K562 (cell line): Measurements from ENCODE around the gene TBX1. TPM values are rescaled to one million over a fixed set of nuclear protein-coding genes. Genes with fewer than 3 reads are reported as not detected.

Experiments used
- CTCF ChIP-seq, 3 experiments: IDR thresholded peaks in 2 of 3; conservative IDR thresholded peaks in 1 of 3; 2 replicates each; pipeline ENCODE4 v1.5.1; 2011 to 2012; ENCODE audit warnings: low read length in 3 of 3, mild to moderate bottlenecking in 3 of 3, control low read depth in 2 of 3, improper control_type of control experiment in 1 of 3, inconsistent platforms in 1 of 3, low read depth in 1 of 3, mixed read lengths in 1 of 3, moderate library complexity in 1 of 3; ENCODE audit not compliant: insufficient read depth in 2 of 3
- CTCFL ChIP-seq: IDR thresholded peaks from 2 replicates; pipeline ENCODE4 v1.6.1; 2011; ENCODE audit warnings: borderline replicate concordance, low read depth, mild to moderate bottlenecking, moderate library complexity, low read length; ENCODE audit not compliant: insufficient read depth, poor library complexity, severe bottlenecking
- HNRNPL ChIP-seq: fragments of 200-400 bp; formaldehyde crosslinking; IDR thresholded peaks from 2 replicates; pipeline ENCODE4 v1.6.1; 2017; ENCODE audit warnings: low read depth, mild to moderate bottlenecking, low read length
- JUND ChIP-seq, 2 experiments: IDR thresholded peaks; 2 replicates in 1 of 2; 3 replicates in 1 of 2; pipeline ENCODE4 v1.6.1; 2011; ENCODE audit warnings: borderline replicate concordance in 2 of 2, low read depth in 2 of 2, low read length in 2 of 2, improper control_type of control experiment in 1 of 2, missing biosample characterization in 1 of 2, missing genetic modification characterization in 1 of 2, missing genetic modification reagents in 1 of 2
- MTA1 ChIP-seq: fragments of 450-650 bp; IDR thresholded peaks from 2 replicates; pipeline ENCODE4 v1.6.1; 2017; ENCODE audit warnings: borderline replicate concordance
- NONO ChIP-seq, 2 experiments: fragments of 200-400 bp in 1 of 2; fragments of 450-650 bp in 1 of 2; formaldehyde crosslinking in 1 of 2; IDR thresholded peaks; 2 replicates each; pipeline ENCODE4 v1.6.1; 2017; ENCODE audit warnings: low read depth in 2 of 2, mild to moderate bottlenecking in 2 of 2, moderate library complexity in 2 of 2, low read length in 1 of 2
- PHB2 ChIP-seq: fragments of 450-650 bp; IDR thresholded peaks from 2 replicates; pipeline ENCODE4 v1.6.1; 2017; ENCODE audit warnings: low read depth
- POLR3A ChIP-seq: IDR thresholded peaks from 2 replicates; pipeline ENCODE4 v1.6.1; 2011; ENCODE audit warnings: borderline replicate concordance, mild to moderate bottlenecking, moderate library complexity; ENCODE audit not compliant: insufficient read length, insufficient read depth; ENCODE audit errors: extremely low read depth
- REST ChIP-seq, 2 experiments: fragments of 450-650 bp; formaldehyde crosslinking in 1 of 2; IDR thresholded peaks; 2 replicates each; pipeline versions ENCODE4 v1.4.0 to v1.6.1; 2014 to 2020; ENCODE audit warnings: mild to moderate bottlenecking in 2 of 2, borderline replicate concordance in 1 of 2, low read depth in 1 of 2
- TOE1 ChIP-seq, 2 experiments: fragments of 450-650 bp in 1 of 2; sonication (generic) in 1 of 2; formaldehyde crosslinking in 1 of 2; IDR thresholded peaks; 2 replicates each; pipeline versions ENCODE4 v1.7.1 to v1.8.0; 2016 to 2022; ENCODE audit warnings: borderline replicate concordance in 2 of 2, mild to moderate bottlenecking in 2 of 2, antibody characterized with exemption in 1 of 2, inconsistent platforms in 1 of 2, low read depth in 1 of 2, missing genetic modification reagents in 1 of 2, moderate library complexity in 1 of 2
- ZNF12 ChIP-seq: sonication (generic); formaldehyde crosslinking; IDR thresholded peaks from 2 replicates; pipeline ENCODE4 v1.4.0; 2020; ENCODE audit warnings: mild to moderate bottlenecking, missing genetic modification reagents
- ZNF282 ChIP-seq: sonication (generic); formaldehyde crosslinking; IDR thresholded peaks from 2 replicates; pipeline ENCODE4 v1.8.1; 2023; ENCODE audit warnings: missing genetic modification reagents
- ZNF436 ChIP-seq: fragments of 250-450, 450-650 bp; sonication (Bioruptor Pico); formaldehyde crosslinking; IDR thresholded peaks from 2 replicates; pipeline ENCODE4 v1.7.0; 2020; ENCODE audit warnings: mild to moderate bottlenecking
- polyA plus RNA-seq, 8 experiments: library from polyadenylated mRNA; depleted of rRNA in 4 of 8; stranded (reverse) in 5 of 8; unstranded in 3 of 8; fragments of >200 nt; fragmentation: Nextera tagmentation in 2 of 8; fragmentation: Illumina TruSeq in 1 of 8; extraction: Ambion mirVana in 2 of 8; extraction: Trizol in 1 of 8; gene quantifications; 2 replicates each; pipeline versions ENCODE4 v1.2.1 to v1.2.3, GENCODE V29; 2011 to 2014; ENCODE audit warnings: inconsistent platforms in 1 of 8, missing spikeins in 1 of 8
- total RNA-seq, 7 experiments: library from RNA; depleted of rRNA in 6 of 7; stranded (reverse); fragments of >200 nt in 6 of 7; fragmentation: Illumina TruSeq in 2 of 7; extraction: Trizol in 2 of 7; gene quantifications; 2 replicates each; pipeline versions ENCODE4 v1.2.1 to v1.2.3, GENCODE V29; 2011 to 2021; ENCODE audit warnings: low replicate concordance in 1 of 7

TBX1 gene
- total and polyA plus RNA-seq, 9 of the 15 experiments (the other 6 are each of a cell fraction or from before 2014, with no cell fraction given) = 0.07 to 35.0 (median 3.9) TPM

- TF ChIP-seq CTCF (IDR thresholded peaks at IDR 0.05 in 2 of 3, conservative IDR thresholded peaks at IDR 0.05 in 1 of 3; ENCODE audit: insufficient read depth in 2 of 3, low read depth in 1 of 3, low read length in 3 of 3) (peak; percentile 71 to 79 (median 76)), PHB2 (no peak), HNRNPL (0 out of 2 replicates have a peak, but pooled peaks have one; percentile 20), JUND (IDR thresholded peaks at IDR 0.05; ENCODE audit: borderline replicate concordance, low read depth, low read length) (0 out of 2 replicates have a peak, but pooled peaks have one; percentile 25), JUND (tag; IDR thresholded peaks at IDR 0.05; ENCODE audit: borderline replicate concordance, low read depth, low read length) (no peak; the same call in 2 of the 3 replicates), POLR3A (no peak), TOE1 (IDR thresholded peaks at IDR 0.05; ENCODE audit: borderline replicate concordance) (no peak), TOE1 (CRISPR knock-in tag; IDR thresholded peaks at IDR 0.05; ENCODE audit: borderline replicate concordance, low read depth) (no peak), CTCFL (peak; percentile 50), NONO (IDR thresholded peaks at IDR 0.05; ENCODE audit: low read depth in 2 of 2, low read length in 1 of 2) (peak in 1 of 2 experiments; percentile 44; a peak in 1 of 4 replicates), ZNF282 (no peak), REST (IDR thresholded peaks at IDR 0.05; ENCODE audit: borderline replicate concordance) (peak; percentile 68; the same call in 1 of the 2 replicates), REST (CRISPR knock-in tag; IDR thresholded peaks at IDR 0.05; ENCODE audit: low read depth) (no peak), MTA1 (no peak), ZNF436 (CRISPR knock-in tag) (no peak), ZNF12 (CRISPR knock-in tag) (no peak)
These were observed 40.2 kb downstream of the TBX1 start (continued) for GRCh38 chr22:19800761-19801244.
